Subcutaneous abdominal adipose tissue (tissue), 5 donors: ENCODE results near the gene HES7.
"Not testable (repeated sequence)": the region's sequence is repeated elsewhere in the genome, so short reads cannot be mapped to it uniquely, and the experiment has no call there.

ENCODE experiments used
- H3K27ac ChIP-seq: one replicate; pipeline ENCODE4 v1.7.0; 2013; ENCODE audit warnings: low read depth, mild to moderate bottlenecking, inconsistent platforms, low read length, moderate library complexity
- H3K27me3 ChIP-seq, 5 donors: one replicate each; pipeline ENCODE4 v1.7.0; 2013; ENCODE audit warnings: low read length in 5 of 5, inconsistent platforms in 1 of 5; ENCODE audit not compliant: control insufficient read depth in 5 of 5, insufficient read depth in 4 of 5
- H3K36me3 ChIP-seq, 5 donors: one replicate each; pipeline ENCODE4 v1.7.0; 2013; ENCODE audit warnings: low read length in 5 of 5; ENCODE audit not compliant: control insufficient read depth in 5 of 5, insufficient read depth in 5 of 5
- H3K4me1 ChIP-seq, 5 donors: one replicate each; pipeline ENCODE4 v1.7.0; 2013; ENCODE audit warnings: low read length in 5 of 5, mild to moderate bottlenecking in 3 of 5, moderate library complexity in 1 of 5; ENCODE audit not compliant: control insufficient read depth in 5 of 5, insufficient read depth in 5 of 5
- H3K4me3 ChIP-seq, 5 donors: one replicate each; pipeline ENCODE4 v1.7.0; 2013; ENCODE audit warnings: low read length in 5 of 5, low read depth in 1 of 5
- H3K9ac ChIP-seq, 5 donors: one replicate each; pipeline ENCODE4 v1.7.0; 2013; ENCODE audit warnings: low read length in 5 of 5, mild to moderate bottlenecking in 4 of 5, moderate library complexity in 3 of 5
- H3K9me3 ChIP-seq, 5 donors: one replicate each; pipeline ENCODE4 v1.7.0; 2013; ENCODE audit warnings: low read length in 5 of 5; ENCODE audit not compliant: control insufficient read depth in 5 of 5
- donor health status: healthy.
- donor health status: healthy.
- donor health status: healthy.
- donor health status: healthy.
- donor health status: healthy.

The HES7 gene

GRCh38 chr17:8087075-8087951, 36.6 kb downstream of the HES7 start, which contains the start of gene ALOX12B:
Gene ALOX12B, minus strand, starts transcription at chr17:8087716. Its CDS starts 274 bp downstream, at chr17:8087442.
- Histone ChIP-seq H3K9ac (no peak within 1 kb of the TSS), H3K9me3 (no peaks in the 10 kb centered on the region), H3K4me1 (no peaks in the 10 kb centered on the region), H3K27me3 (peaks cover 12 to 61% (median 34%) of the 10 kb centered on the region in 5 donors), H3K4me3 (no peak within 1 kb of the TSS), H3K27ac (no peak within 1 kb of the TSS), H3K36me3 (no peaks in the 10 kb centered on the region)

GRCh38 chr17:8084250-8084649, 39.7 kb downstream of the HES7 start:
- H3K9me3 ChIP-seq, result no peaks in the 10 kb centered on the region
- H3K36me3 ChIP-seq, result no peaks in the 10 kb centered on the region
- H3K4me3 ChIP-seq, result no peak overlapping the region
- H3K27me3 ChIP-seq, result peaks cover 15 to 59% (median 26%) of the 10 kb centered on the region in 5 donors
- no peak overlapping the region for H3K9ac ChIP-seq
- H3K27ac ChIP-seq, result no peak overlapping the region
- peaks cover 0 to 14% (median 11%) of the 10 kb centered on the region in 5 donors for H3K4me1 ChIP-seq

- Histone ChIP-seq H3K9ac (no peak overlapping the region), H3K27ac (no peak overlapping the region), H3K4me3 (no peak overlapping the region), H3K9me3 (no peaks in the 10 kb centered on the region), H3K4me1 (peaks cover 0 to 16% (median 14%) of the 10 kb centered on the region in 5 donors), H3K36me3 (no peaks in the 10 kb centered on the region), H3K27me3 (peaks cover 18 to 56% (median 35%) of the 10 kb centered on the region in 5 donors)
These were observed 41.6 kb downstream of the HES7 start for GRCh38 chr17:8082292-8082691.

- H3K4me1 ChIP-seq, result peaks cover 0 to 16% (median 14%) of the 10 kb centered on the region in 5 donors
These were observed 42.0 kb downstream of the HES7 start for GRCh38 chr17:8081876-8082275.

GRCh38 chr17:8080799-8081219, 43.1 kb downstream of the HES7 start:
- Histone ChIP-seq H3K4me1 (peaks cover 0 to 16% (median 14%) of the 10 kb centered on the region in 5 donors), H3K9ac (no peak overlapping the region), H3K36me3 (no peaks in the 10 kb centered on the region), H3K9me3 (no peaks in the 10 kb centered on the region), H3K27ac (no peak overlapping the region), H3K27me3 (peaks cover 23 to 61% (median 43%) of the 10 kb centered on the region in 5 donors), H3K4me3 (no peak overlapping the region)

More at GRCh38 chr17:8081876-8082275, 42.0 kb downstream of the HES7 start:
- no peak overlapping the region for H3K4me3 ChIP-seq
- no peak overlapping the region for H3K27ac ChIP-seq
- H3K9ac ChIP-seq, result no peak overlapping the region
- H3K9me3 ChIP-seq, result no peaks in the 10 kb centered on the region
- H3K27me3 ChIP-seq, result peaks cover 19 to 56% (median 39%) of the 10 kb centered on the region in 5 donors
- H3K36me3 ChIP-seq, result no peaks in the 10 kb centered on the region

GRCh38 chr17:8080208-8080798, 43.6 kb downstream of the HES7 start:
- Histone ChIP-seq H3K27ac (no peak overlapping the region), H3K27me3 (peaks cover 28 to 60% (median 44%) of the 10 kb centered on the region in 5 donors), H3K9ac (peak overlapping the region in 4 of 5 donors; percentile 25 to 75 (median 48)), H3K4me1 (peaks cover 0 to 16% (median 14%) of the 10 kb centered on the region in 5 donors), H3K36me3 (no peaks in the 10 kb centered on the region), H3K4me3 (peak overlapping the region in 3 of 5 donors; percentile 44 to 68 (median 57)), H3K9me3 (no peaks in the 10 kb centered on the region)

- peaks cover 33 to 63% (median 49%) of the 10 kb centered on the region in 5 donors for H3K27me3 ChIP-seq
- peaks cover 0 to 16% (median 14%) of the 10 kb centered on the region in 5 donors for H3K4me1 ChIP-seq
- H3K9me3 ChIP-seq, result no peaks in the 10 kb centered on the region
- no peaks in the 10 kb centered on the region for H3K36me3 ChIP-seq
- peak overlapping the region in 4 of 5 donors; percentile 51 to 68 (median 60) for H3K4me3 ChIP-seq
- peak overlapping the region in 4 of 5 donors; percentile 25 to 75 (median 48) for H3K9ac ChIP-seq
- H3K27ac ChIP-seq, result no peak overlapping the region
These were observed 44.4 kb downstream of the HES7 start for GRCh38 chr17:8079291-8080207.

- not testable (repeated sequence) for H3K36me3 ChIP-seq, H3K27ac ChIP-seq, H3K9ac ChIP-seq, H3K4me3 ChIP-seq, H3K9me3 ChIP-seq
- H3K4me1 ChIP-seq, result peaks cover 0 to 24% (median 23%) of the 10 kb centered on the region in 5 donors
- H3K27me3 ChIP-seq, result peaks cover 39 to 73% (median 58%) of the 10 kb centered on the region in 5 donors
These were observed 46.0 kb downstream of the HES7 start for GRCh38 chr17:8077939-8078338.

GRCh38 chr17:8076502-8077266, 47.2 kb downstream of the HES7 start:
- Histone ChIP-seq H3K4me1 (peaks cover 0 to 32% (median 31%) of the 10 kb centered on the region in 5 donors), H3K27ac (no peak overlapping the region), H3K4me3 (no peak overlapping the region), H3K9me3 (no peaks in the 10 kb centered on the region), H3K27me3 (peaks cover 48 to 81% (median 71%) of the 10 kb centered on the region in 5 donors), H3K36me3 (no peaks in the 10 kb centered on the region), H3K9ac (no peak overlapping the region)
